NCI-H345 treated with DMSO at 0.1 percent for 48 hours (cell line): ENCODE results near the gene METTL5.
A peak's percentile ranks its signal among the peaks of the same experiment; 100 is the strongest.

Source experiments
- DNase-seq: peaks from one replicate; lab custom pipeline; 2025; ENCODE audit not compliant: unreplicated experiment; lab: John Stamatoyannopoulos, UW

METTL5 gene

DNA sequence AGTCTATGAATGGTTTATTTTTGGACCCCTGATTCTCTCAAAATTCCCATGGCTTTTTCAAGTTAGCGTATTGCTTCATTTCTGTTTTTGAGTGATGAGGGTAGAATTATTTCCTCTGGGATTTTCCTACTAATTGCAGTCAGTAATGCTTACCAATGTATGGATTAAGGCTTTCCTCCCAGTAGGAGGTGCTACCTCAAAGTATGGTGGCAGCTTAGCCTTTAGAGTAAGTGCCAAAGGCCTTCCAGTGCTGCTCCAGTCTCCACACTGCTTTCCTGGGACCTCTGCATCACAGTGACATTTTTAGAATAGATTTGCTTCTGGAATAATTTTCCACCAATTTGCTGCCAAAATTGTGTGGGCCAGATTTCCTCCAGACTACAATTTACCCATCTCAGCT lies 42.2 kb downstream of the METTL5 start:
- DNase-seq = no peak

- no peak for DNase-seq
Observed at GRCh38 chr2:169781249-169782013, 43.3 kb downstream of the METTL5 start.

DNA sequence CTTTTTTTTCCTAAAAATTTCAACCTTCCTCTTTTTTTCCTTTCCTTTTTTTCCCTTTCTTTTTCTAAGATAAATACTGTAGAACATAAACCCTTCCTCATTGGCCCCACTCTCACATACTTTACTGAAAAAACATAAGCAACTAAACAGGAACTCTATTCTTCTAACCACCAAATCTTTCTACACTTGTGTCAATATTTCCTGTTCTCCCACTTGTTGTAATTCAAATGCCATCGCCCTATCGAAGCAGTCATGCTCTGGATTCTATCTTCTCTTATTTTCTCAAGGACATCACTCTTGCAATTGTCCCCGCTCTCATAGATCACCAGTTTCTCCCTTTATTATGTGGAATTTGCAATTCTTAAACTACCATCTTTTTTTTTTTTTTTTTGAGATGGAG lies 46.3 kb downstream of the METTL5 start:
- DNase-seq = no peak

DNA sequence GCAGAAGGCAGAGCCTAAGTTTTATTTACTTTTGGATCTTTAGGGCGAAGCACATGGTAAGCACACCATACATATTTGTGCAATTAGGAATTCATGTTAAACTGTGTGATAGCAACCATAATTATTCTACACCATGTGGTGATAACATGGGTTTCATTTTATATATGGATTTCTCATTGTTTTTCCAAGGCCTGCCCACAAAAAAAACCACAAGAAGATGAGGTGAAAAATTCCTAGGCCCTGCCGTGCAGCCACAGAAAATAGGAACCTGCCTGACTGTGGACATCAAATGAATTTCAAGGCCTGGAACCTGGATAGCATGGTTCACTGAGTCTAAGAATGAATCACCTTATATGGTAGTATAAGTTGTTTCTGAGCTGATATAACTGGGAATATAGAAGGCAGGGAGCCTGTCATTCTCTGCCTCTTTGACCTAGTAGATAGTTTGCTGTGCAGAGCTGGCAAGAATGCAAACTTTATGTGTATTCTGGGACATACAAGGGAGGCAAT lies 48.4 kb downstream of the METTL5 start:
- no peak for DNase-seq

GRCh38 chr2:169775765-169776164 lies 48.9 kb downstream of the METTL5 start:
- DNase-seq = no peak

GRCh38 chr2:169775354-169775753 lies 49.4 kb downstream of the METTL5 start:
- DNase-seq = no peak

GRCh38 chr2:169772651-169773050 lies 52.1 kb downstream of the METTL5 start:
- no peak for DNase-seq

DNA sequence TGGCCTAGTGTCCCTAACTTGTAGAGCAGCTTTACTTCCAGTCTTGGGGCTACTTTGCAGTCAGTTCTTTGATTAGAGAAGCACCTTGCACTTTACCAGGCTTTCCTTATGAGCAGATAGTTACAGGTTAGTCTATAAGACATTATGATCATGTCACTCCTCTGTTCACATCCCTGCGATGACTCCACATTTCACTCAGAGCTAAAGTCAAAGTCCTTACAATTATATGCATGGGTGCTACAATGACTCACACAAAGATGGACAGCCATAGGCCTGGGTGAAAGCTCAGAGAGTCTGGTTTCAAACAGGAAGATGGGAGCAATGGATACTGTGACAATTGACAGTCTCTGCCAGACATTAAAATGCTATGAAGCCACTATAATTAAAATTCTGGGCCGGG lies 53.1 kb downstream of the METTL5 start:
- no peak for DNase-seq

- DNase-seq = no peak
Observed at GRCh38 chr2:169771021-169771420, 53.7 kb downstream of the METTL5 start.

GRCh38 chr2:169768262-169768995 lies 56.3 kb downstream of the METTL5 start:
- DNase-seq = no peak

DNA sequence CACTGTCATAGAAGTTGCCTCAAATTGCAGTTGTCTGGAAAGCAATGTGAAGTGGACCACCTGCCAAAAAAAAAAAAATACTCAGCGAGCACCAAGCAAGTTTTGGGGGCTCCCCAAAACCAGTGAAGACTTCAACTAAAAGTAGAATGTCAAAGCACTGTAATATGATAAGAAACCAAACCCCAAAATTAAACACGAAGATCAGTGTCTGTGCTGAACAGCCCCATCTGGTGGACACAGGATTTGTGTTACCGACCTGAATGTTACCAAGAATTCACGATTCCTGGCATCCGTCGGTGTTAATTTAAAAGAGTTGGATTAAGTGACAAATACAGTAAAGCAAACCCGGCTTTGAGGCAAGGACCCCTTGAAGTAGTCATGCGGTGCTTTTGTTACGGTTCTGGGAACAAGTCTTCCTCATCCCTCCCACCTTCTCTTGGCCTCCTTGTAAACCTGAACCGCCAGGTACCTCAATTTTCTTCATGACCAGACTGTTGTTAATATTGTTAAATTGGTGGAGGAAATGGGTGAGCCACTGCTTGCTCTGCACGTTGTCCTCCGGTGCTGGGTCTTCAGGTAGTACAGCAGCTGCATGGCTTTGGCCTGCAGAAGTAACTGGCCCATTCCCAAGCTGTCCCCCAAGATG lies 57.3 kb downstream of the METTL5 start:
- DNase-seq = peak; percentile 6

DNA sequence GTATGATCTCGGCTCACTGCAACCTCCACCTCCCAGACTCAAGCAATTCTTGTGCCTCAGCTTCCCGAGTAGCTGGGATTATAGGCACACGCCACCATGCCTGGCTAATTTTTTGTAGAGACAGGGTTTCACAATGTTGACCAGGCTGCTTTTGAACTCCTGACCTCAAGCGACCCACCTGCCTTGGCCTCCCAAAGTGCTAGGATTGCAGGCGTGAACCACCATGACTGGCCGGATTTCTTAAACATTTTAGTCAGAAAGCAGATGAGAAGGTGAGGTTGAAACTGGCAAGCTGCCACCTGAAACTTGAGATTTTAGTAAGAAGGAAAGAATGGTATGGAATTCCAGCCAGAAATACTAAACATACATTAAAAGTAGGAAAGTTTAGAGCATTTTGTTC lies 59.2 kb downstream of the METTL5 start:
- DNase-seq = no peak

- no peak for DNase-seq
Observed at GRCh38 chr2:169761970-169762292, 62.8 kb downstream of the METTL5 start.
